ENCODE data around the gene CD99L2.
A peak's percentile ranks its signal among the peaks of the same experiment; 100 is the strongest.
"Not testable (repeated sequence)": the region's sequence is repeated elsewhere in the genome, so short reads cannot be mapped to it uniquely, and the experiment has no call there.

The CD99L2 gene

DNA sequence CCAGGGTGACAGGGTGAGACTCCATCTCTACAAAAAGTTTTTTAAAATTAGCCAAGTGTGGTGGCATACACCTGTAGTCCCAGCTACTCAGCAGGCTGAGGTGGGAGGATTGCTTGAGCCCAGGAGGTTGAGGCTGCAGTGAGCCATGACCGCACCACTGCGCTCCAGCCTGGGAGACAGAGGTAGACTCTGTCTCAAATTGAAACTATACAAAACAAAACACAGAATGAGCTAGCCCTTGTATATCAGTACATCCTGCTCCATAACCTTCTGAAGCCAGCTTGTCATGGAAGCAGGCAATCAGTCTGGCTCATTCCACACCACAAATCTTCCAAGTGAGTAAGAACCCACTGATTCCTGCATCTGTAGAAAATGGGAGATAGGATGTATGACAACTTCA is 49.0 kb downstream of the CD99L2 start:
- no peak for DNase-seq

DNA sequence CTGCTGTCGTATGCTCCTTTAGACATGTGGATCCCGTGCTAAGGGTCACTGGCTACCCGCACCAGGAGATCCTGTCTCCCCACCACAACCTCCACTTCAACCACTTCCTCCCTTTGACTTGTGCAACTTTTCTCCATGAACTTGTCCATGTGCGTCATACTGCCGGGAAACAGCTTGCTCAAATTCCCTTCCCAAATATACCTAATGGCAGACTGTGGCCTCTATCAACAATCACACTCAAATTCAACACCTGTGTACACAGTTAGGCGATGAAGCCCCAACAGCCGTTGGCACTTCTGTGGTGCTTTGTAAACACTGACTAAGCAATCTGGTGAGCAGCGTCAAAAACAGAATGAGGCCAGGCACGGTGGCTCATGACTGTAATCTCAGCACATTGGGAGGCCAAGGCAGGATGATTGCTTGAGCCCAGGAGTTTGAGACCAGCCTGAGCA is 49.5 kb downstream of the CD99L2 start:
- DNase-seq = peak; percentile 31

DNA sequence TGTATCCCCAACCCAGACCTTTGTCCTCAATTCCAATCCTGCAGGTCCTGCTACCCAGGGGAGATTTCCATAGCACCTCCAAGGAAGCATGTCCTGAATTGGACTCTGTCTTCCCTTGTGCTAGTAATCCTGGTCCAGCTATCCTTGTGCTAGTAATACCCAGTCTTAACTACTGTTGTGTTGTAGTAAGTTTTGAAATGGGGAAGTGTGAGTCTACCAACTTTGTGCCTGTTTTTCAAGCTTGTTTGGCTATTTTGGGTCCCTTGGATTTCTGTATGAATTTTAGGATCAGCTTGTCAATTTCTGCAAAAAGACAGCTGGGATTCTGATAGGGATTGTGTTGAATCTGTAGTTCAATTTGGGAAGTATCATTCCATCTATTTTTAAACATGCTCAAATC is 51.4 kb downstream of the CD99L2 start:
- DNase-seq = no peak

DNA sequence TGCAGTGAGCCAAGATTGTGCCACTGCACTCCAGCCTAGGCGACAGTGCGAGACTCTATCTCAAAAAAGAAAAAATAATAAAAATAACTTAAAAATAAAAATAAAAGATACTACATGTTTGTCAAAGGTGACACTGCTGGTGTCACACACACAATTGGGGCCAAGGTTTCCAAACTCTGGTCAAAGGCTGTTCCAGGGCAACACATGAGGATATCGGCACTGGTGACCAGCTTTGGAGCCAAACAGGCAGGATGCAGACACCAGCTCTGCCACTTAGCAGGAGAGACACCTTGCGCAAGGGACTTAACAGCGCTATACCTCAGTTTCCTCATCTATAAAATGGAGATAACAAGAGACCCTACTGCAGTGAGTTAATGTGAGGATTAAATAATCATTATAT is 52.3 kb downstream of the CD99L2 start:
- DNase-seq = no peak

DNA sequence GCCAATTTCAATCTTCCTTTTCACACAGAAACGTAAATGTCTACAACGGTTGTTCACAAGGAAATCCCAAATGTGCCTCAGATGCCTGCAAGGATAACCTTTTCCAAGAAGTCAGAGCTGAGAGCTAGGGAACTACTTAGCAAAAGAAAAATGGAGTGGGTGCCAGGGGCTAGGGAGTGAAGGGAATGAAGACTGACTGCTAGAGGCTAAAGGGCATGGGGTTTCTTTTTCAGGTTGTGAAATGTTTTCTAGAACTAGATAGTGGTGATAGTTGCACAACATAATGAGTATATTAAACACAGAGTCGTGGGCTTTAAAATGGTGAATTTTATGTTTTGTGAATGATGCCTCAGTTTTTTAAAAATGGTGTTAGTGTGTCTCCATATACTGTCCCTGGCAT is 53.4 kb downstream of the CD99L2 start:
- no peak for DNase-seq

DNA sequence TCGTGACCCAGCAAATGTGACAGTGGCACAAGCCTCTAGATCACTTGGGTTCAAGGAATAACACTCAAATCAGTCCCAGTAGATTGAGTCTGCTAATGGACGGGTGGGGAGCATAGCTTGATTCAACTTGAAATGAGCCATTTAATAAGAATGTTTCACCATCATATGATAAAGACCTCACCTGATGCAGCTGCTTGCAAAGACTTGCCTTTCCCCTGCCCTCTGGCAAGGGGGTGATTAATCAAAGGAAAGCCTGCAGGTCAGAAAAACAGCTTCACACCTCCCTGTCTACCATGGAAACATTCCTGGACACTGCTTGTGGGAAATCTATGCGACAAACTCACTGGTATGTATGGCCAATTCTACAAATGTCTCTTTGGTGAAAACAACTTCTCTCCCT is 54.5 kb downstream of the CD99L2 start:
- no peak for DNase-seq

DNA sequence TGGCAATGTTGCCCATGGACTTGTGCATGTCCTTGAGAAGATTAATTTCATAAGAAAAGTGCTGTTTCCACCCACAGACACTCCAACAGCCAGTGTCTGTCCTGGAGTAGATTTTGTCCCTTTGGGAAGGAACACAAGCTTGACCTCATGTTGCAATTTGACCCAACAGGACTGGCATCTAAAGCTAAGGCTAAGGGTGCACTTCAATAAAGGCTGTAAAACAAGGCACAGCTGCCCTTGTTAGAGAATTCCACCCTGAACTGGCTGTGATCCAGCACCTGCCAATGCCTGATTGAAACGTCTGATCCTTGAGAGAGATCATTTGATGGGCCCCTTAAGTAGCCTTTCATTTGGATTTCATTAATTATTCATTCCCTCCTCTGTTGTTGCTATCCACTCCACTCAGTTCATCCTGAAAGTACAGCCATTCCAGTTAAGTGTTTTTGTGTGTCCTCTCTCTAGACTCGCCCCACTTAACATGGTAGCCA is 56.2 kb downstream of the CD99L2 start:
- peak; percentile 93 for DNase-seq

DNA sequence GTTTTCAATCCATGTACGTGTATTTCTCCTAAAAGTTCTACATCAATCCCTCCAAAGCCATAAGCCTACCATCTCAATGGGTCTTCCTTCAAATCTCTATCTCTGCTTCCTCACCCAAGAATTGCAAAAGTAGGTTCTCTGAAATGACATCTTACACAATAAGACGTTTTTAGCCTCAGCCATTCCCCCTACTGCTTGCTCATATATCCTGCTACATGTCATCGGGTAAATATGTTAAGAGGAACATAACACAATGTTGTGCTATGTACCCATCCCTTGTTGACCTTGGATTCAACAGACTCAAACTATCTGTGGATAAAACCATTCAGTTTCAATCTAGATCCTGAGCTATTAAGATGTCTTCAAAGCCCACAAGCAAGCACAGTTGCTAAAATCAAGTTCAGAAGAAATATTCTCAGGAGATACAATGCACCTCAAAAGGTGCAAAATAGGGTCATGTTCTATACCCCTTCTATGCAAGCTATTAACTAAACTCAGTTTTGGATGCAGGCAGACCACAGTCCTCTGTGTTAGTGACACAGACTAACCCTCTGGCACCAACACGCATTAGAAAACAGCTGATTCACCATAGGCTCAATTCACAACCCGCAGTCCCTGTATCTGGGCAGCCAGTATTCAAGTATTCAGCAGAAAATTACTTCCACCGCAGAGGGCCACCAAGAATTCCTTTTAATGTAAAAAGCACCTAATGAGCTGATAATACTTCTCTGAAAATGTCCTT is 56.8 kb downstream of the CD99L2 start:
- DNase-seq = no peak

DNA sequence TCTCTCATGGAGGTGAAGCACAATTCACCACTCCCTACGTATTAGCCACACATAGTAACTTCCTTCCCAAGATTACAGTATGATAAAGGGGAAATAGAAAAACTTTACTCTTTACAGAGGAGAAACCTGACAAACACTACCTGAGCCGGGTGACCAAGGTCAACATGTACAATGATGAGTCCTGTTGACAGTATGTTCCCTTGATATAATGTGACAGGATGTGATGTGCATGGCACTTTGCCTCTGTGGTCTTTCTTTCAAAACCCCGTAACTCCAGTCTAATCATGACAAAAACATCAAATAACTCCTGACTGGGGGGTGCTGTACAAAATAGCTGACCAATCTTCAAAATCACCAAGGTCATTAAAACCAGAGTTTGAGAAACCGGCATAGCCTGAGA is 60.6 kb downstream of the CD99L2 start:
- DNase-seq = no peak

DNA sequence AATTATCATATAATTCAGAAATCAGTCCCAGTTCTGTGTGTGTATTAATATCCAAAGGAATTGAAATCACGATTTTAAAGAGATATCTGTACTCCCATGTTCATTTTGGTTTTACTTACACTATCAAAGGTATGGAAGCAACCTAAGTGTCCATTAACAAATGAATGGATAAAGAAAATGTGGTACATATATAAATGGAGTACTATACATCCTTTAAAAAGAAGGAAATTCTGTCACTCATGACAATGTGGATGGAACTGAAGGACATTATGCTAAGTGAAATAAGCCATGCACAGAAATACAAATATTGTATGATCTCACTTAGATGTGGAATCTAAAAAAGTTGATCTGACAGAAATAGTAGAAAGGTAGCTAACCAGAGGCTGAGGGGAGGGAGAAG is 63.8 kb downstream of the CD99L2 start:
- DNase-seq = no peak

DNA sequence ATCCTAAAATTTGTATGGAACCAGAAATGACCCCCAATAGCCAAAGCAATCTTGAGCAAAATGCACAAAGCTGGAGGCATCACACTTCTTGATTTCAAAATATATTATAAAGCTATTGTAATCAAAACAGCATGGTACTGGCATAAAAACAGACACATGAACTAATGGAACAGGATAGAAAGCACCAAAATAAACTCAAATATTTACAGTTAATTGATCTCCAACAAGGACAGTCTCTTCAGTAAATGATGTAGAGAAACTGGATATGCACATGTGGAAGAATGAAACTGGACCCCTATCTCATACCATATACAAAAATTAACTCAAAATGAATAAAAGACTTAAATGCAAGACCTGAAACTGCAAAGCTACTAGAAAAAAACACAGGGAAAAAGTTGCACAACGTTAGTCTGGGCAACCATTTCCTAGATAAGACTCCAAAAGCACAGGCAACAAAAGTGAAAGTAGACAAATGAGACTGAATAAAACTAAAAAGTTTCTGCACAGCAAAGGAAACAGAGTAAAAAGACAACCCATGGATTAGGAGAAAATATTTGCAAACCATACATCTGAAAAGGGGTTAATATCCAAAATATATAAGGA is 64.9 kb downstream of the CD99L2 start:
- DNase-seq = no peak

DNA sequence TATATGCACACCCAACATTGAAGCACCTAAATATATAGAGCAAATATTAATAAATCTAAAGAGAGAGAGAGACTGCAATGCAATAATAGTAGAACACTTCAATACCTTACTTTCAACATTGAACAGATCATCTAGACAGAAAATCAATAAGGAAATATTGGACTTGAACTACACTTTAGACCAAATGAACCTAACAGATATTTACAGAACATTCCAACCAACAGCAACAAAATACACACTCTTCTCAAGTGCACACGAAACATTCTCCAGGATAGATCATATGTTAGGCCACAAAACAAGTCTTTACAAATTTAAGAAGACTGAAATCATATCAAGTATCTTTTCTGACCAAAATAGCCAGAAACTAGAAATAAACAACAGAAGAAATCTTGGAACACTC is 66.6 kb downstream of the CD99L2 start:
- no peak for DNase-seq

DNA sequence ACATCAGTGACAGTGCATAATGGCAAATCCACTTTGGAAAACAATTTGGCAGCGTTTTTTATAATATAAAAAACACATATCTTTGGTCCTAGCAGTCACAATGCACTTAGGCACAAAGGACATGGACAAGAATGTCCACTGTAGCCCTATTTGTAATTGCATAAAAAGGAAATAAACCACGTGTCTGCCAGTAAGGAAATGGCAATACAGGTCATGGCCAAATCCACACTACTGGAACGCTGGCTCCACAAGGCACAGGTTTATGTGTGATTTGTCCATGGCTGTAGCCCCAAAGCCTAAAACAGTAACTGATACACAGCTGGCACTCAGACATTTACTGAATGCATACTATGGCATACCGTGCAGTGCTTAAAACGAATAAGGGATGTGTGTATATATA is 69.7 kb downstream of the CD99L2 start:
- no peak for DNase-seq

DNA sequence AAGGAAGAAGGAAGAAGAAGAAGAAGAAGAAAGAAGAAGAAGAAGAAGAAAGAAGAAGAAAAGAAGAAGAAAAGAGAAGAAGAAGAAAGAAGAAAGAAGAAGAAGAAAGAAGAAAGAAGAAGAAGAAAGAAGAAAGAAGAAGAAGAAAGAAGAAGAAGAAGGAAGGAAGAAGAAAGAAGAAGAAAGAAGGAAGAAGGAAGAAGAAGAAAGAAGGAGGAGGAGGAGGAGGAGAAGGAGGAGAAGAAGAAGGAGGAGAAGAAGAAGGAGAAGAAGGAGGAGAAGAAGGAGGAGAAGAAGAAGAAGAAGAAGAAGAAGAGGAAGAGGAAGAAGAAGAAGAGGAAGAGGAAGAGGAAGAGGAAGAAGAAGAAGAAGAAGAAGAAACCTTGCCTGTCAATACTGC is 74.1 kb downstream of the CD99L2 start:
- DNase-seq = not testable (repeated sequence)

DNA sequence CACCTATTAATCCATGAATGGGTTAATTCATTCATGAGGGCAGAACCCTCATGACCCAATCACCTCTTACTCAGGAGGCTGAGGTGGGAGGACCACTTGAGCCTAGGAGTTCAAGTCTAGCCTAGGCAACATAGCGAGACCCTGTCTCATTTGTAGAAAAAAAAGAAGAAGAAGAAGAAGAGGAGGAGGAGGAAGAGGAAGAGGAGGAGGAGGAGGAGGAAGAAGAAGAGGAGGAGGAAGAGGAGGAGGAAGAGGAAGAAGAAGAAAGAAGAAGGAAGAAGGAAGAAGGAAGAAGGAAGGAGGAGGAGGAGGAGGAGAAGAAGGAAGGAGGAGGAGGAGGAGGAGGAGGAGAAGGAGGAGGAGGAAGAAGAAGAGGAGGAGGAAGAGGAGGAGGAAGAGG is 74.6 kb downstream of the CD99L2 start:
- not testable (repeated sequence) for DNase-seq

DNA sequence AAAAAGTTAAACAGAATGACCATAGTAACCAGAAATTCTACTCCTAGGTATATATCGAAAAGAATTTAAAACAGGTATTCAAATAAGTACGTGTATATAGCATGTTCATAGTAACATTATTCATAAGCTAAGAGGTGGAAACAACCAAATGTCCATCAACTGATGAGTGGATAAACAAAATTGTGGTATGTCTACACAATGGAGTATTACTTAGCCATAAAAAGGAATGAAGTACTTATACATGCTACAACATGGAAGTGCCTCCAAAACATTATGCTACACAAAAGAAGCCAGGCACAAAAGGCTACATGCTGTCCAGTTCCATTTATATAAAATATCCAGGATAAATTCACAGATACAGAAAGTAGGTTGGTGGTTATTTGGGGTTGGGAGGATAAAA is 76.5 kb downstream of the CD99L2 start:
- DNase-seq = no peak

DNA sequence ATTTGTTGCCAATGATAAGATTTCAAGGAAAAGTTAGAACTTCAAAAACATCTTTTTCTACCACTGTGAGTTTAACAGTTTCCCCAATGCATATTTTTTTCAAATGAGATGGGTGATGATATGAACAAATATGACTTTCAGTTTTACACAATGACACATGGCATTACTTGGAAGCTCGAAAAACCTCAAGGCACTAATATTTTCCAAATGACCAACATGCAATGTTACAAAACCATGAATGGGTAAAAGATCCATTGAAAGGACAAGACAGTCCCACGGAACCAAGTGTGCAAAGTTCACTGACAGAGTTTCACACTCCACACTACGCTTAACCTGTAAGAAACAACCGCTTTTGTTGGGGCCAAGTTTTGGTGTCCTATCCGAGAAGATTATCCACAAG is 84.5 kb downstream of the CD99L2 start:
- no peak for DNase-seq

DNA sequence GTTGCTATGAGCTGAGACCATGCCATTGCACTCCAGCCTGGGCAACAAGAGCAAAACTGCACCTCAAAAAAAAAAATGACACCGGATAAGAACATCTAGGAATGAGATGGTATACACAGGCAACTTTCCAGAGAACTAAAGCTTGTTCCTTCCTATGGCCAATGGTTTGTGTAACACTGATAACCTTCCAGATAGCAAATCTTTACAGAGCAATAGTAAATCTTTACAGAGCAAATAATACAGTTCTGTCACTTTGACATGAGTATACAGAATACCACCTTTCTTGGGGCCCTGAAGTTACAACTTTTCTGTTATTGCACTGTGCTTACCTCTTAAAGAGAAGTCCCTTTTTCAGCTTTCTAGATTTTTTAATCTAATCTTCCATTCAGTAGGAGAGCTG is 91.6 kb downstream of the CD99L2 start:
- no peak for DNase-seq

DNA sequence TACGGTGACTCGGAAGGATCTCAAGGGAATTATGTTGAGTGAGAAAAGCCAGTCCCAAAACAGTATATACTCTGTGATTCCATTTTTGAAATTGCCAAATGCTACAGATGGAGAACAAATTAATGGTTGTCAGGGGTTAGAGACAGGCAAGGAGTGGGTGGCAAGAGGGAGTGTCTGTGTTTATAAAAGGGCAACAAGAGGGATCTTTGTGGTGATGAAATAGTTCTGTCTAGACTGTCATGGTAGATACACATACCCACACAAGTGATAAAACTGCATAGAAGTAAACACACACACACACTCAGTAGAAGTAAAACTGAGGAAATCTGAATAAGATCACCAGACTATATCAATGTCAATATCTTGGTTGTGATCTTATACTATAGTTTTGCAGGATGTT is 92.7 kb downstream of the CD99L2 start:
- no peak for DNase-seq

DNA sequence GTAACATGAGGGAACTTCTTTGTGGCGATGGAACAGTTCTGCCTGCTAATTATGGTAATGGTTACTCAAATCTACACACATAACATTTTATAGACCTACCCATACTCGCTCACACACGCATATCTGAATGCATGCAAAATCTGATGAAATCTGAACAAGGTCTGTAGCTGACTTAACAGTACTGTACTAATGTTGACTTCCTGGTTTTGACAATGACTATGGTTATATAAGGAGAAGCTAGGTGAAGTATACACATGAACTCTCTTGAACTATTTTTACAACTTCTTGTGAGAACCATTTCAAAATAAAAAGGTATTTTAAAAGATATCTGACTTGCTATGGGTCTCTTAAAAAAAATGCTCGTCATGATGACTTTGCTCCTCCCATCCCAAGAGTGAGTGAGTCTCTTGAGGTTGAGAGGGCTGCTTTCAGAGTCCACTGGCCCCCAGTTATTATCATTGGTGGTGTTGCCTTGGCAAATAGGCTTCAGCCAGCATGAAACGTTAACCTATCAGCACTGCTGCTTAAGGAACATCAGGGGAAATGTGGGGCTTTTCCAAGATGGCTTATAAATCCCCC is 105.4 kb downstream of the CD99L2 start:
- DNase-seq = no peak

DNA sequence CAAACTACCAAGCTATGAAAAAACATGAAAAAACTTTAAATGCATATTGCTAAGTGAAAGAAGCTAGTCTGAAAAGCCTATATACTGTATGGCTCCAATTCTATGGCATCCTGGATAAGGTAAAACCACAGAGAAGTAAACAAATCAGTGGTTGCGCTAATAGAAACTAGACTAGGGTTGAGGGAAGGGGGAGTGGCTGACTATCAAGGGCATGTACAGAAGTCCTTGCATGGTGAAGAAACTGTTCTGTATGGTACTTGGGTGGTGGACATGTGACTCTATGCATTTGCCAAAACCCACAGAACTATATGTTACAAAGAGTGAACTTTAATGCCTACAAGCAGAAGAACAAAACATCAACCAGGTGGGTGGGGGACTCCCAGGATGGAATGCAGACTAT is 108.4 kb downstream of the CD99L2 start:
- no peak for DNase-seq

DNA sequence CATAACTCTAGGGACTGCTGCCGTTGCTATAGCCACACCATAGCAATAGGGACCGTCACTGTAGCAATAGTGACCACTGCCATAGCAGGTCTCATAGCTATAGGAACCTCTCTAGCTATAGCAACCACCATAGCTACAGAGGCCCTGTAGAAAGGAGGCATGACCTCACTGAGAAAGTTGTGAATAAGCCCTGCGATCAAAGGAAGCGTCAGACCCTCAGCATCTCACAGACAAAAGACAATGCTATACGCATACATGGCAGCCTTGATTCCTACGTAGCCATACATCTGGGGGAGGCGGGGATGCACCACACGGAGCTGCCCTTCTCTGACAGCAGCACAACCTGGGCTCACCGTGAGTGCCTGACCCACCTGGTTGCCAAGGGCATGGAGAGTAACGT is 116.8 kb downstream of the CD99L2 start:
- DNase-seq = no peak

DNA sequence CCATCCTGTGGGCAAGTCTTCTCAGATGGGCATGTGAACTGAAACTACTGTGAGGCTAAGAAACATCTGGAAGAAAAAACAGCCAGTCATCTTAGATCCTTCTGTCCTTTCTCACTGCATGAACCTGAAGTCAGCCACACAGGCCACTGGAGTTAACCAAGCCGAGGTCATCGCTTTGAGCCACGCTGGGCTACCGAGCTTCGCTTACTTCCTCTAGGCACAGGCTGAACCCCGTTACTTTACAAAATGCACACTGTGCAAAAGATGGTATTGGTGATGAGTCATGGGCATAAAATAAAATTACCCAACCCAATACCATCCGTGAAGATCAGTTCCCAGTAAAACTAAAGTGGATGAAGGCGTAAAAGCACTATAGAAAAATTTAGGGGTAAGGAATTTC is 119.1 kb downstream of the CD99L2 start:
- no peak for DNase-seq

DNA sequence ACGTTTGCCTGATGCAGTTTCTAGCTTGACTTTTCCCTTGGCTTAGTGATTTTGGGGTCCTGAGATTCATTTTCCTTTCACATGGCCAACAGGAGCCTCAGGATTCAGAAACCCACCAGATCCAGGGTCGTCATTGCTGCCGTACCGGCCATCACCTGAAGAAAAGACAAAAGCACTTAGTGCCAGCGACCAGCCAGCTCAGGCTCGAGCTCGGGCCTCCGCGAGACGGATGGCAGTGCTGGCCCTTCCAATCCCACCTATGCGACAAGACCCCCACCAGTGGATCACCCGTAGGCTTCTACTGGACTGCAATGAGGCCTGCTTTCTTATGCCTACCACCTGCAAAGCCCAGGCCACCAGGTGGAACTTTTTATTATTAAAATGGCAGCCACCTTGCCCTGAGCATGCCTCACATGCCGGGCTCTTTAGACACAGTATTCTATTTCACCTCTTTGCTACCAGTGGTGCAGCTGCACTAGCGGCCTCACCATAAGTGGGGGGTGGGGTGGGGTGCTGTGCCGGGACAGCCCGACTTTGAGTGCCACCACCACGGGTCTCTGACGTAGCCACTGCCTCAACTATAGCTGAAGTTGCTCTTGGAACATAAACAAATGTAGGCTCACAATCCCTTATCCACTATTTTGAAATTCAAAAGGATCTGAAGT is 121.0 kb downstream of the CD99L2 start:
- DNase-seq = no peak

Data from NCI-H187 treated with DMSO at 0.1 percent for 48 hours (cell line).